Measurements from ENCODE around the gene TOR1A.

Gene TOR1A

GRCh38 chr9:129823935-129824601 is at the start of gene TOR1A:
TOR1A (minus strand) TSS chr9:129824136; CDS start chr9:129824085, 51 bp downstream.
- DNase-seq (ENCODE audit: low read depth): peak; percentile 96
- TF ChIP-seq CTCF (IDR thresholded peaks at IDR 0.05; ENCODE audit: insufficient read depth, low read depth, low read length, missing control alignments): no peak
- peak within 1 kb of the TSS; percentile 69 for H3K4me3 ChIP-seq (ENCODE audit: low read length)

GRCh38 chr9:129871046-129871445 is 47.1 kb upstream of the TOR1A start:
- TF ChIP-seq CTCF (IDR thresholded peaks at IDR 0.05; ENCODE audit: insufficient read depth, low read depth, low read length, missing control alignments): no peak
- no peak overlapping the region for H3K4me3 ChIP-seq (ENCODE audit: low read length)
- no peak for DNase-seq (ENCODE audit: low read depth)

- DNase-seq (ENCODE audit: low read depth): no peak
- TF ChIP-seq CTCF (IDR thresholded peaks at IDR 0.05; ENCODE audit: insufficient read depth, low read depth, low read length, missing control alignments): no peak
- no peak overlapping the region for H3K4me3 ChIP-seq (ENCODE audit: low read length)
These were observed 45.9 kb upstream of the TOR1A start for GRCh38 chr9:129869585-129870501.

GRCh38 chr9:129868872-129869486 is 45.0 kb upstream of the TOR1A start:
- no peak overlapping the region for H3K4me3 ChIP-seq (ENCODE audit: low read length)
- peak; percentile 69 for DNase-seq (ENCODE audit: low read depth)
- no peak for TF ChIP-seq CTCF (IDR thresholded peaks at IDR 0.05; ENCODE audit: insufficient read depth, low read depth, low read length, missing control alignments)

GRCh38 chr9:129868023-129868871 is 44.3 kb upstream of the TOR1A start:
- TF ChIP-seq CTCF (IDR thresholded peaks at IDR 0.05; ENCODE audit: insufficient read depth, low read depth, low read length, missing control alignments): no peak
- H3K4me3 ChIP-seq (ENCODE audit: low read length): no peak overlapping the region

More at GRCh38 chr9:129868023-129868871, 44.3 kb upstream of the TOR1A start:
- no peak for DNase-seq (ENCODE audit: low read depth)
